Posterior cingulate gyrus (tissue), 11 donors: ENCODE data around the gene DUSP2.
A peak's percentile ranks its signal among the peaks of the same experiment; 100 is the strongest.

Experiments
- DNase-seq, 10 donors: peaks; one replicate each; pipeline versions ENCODE4 v3.0.0 to v3.0.0-alpha.2; 2020 to 2021; ENCODE audit warnings: mixed read lengths in 3 of 10
- intact Hi-C: fragments of 100-400 bp; cut with DNase I; formaldehyde crosslinking; loops from one replicate; pipeline ENCODE4 v1.15.1; 2023

Gene DUSP2

DNA sequence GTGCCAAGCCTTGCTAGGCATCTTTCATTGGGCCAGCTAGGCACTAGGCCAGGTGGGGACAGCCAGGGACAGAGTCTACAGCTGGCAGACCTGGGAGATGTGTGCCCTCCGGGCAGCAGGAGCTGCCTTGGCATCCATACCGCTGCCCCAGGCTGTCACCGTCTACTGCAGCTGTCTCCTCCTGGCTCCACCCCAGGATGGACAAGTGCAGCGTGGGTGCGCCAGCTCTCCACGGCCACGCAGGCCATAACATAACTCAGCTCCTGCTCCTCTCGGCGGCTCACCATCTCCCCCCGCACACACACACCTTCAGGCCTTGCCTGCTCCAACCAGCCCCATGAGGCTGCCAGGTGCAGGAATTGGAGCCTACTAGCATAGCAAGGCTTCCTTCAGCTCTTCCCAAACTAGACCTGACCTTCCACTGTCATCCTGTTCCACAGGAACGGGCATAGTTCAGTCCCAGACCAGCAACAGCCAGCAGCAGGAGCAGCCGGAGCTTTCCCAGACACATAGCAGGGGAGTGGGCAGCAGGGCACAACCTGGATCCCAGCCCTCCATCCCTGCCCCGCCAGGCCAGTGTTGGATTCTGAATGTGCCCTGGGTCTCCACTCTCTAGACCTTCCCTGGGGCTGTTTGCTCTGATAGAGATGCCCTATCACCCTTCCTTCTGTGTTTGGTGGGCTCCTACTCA is 26.4 kb downstream of the DUSP2 start:
- intact Hi-C loops = loop anchor here (5.0 to 10.0 kb wide), 3 partner anchors 47 to 124 kb away; partner anchors contain the start of gene ANKRD36C
- peak in 3 of 10 donors; percentile 50 to 82 (median 71) for DNase-seq

DNA sequence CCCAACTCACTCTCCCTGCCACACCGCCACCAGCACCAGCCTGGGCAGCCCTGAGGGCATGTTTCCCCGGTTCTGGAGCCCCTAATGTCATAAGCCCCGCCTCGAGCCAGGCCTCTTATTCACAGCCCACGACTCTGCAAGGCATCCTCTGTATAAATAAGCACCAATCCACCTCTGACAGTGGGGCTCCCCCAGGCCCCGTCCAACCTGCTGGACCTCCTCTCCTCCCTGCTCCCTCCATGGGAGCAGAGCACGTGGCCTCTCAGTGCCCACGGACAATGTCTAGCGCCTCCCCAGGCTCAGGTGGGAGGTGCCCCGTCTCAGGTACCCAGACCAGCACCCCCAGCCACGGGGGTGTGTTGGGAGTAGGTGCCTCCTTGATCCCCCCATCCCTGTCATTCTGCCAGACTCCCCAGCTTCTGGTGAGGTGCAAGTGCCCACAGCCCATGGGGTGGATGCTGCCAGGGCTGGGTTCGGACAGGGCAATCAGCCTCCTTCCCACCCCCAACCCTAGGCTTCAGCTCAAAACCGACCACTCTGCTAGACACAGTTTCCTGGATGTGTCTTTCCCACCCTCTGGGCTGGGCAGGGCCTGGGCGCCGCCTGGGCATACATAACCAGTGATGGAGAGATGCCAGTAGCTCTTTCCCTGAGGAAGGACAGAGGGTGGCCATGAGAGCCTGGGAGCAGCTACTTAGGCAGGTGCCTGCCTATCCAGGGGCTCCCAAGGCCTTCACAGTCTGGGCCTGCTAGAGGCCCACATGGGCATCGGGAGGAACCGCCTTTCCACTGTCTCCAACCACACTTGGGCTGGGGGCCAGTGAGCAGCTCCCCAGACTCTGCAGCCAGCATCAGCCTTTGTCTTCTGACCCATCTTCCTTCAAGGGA is 27.3 kb downstream of the DUSP2 start:
- peak in 3 of 10 donors; percentile 41 to 77 (median 76) for DNase-seq
- intact Hi-C loops = loop anchor here (5.0 to 10.0 kb wide), 3 partner anchors 46 to 123 kb away; partner anchors contain the start of gene ANKRD36C

- peak in 7 of 10 donors; percentile 27 to 92 (median 67) for DNase-seq
- intact Hi-C loops = loop anchor here (5.0 to 10.0 kb wide), 3 partner anchors 45 to 122 kb away; partner anchors contain the start of gene ANKRD36C
These were observed 28.2 kb downstream of the DUSP2 start for GRCh38 chr2:96116879-96117533.

- peak in 4 of 10 donors; percentile 35 to 77 (median 67) for DNase-seq
- intact Hi-C loops = loop anchor here (5.0 to 10.0 kb wide), 3 partner anchors 44 to 122 kb away; partner anchors contain the start of gene ANKRD36C
These were observed 28.8 kb downstream of the DUSP2 start, which contains the start of gene ADRA2B for GRCh38 chr2:96116424-96116878. Gene ADRA2B (minus strand): TSS chr2:96116571. CDS start chr2:96116149, 422 bp downstream.

- peak in 3 of 10 donors; percentile 47 to 80 (median 70) for DNase-seq
- intact Hi-C loops = loop anchor here (5.0 to 10.0 kb wide), 3 partner anchors 44 to 121 kb away; partner anchors contain the start of gene ANKRD36C
These were observed 29.4 kb downstream of the DUSP2 start for GRCh38 chr2:96115631-96116423.

DNA sequence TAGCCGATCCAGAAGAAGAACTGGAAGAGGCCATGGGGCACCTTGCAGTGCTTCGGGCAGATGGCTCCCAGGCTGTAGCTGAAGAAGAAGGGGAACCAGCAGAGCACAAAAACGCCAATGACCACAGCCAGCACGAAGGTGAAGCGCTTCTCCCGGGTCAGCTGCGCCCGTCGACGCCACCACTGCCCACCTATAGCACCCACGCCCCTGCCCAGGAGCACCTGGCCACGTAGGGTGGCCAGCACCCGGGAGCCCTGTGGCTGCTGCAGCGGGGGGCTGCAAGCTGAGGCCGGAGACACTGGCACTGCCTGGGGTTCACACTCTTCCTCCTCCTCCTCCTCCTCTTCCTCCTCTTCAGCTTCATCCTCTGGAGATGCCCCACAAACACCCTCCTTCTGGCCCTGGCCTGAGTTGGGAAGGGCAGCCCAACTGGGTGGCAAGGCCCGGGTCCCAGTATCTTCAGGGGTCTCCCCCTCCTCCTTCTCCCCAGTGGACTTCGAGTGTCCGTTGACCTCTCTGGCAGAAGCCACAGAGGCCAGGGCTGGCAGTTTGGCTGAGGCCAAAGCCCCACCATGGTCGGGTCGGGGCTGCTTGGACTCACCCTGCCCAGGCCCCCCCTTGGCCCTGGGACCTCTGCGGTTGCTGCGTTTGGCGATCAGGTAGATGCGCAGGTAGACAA is 30.2 kb downstream of the DUSP2 start:
- intact Hi-C loops = loop anchor here (5.0 to 10.0 kb wide), 3 partner anchors 43 to 120 kb away; partner anchors contain the start of gene ANKRD36C
- DNase-seq = peak in 3 of 10 donors; percentile 59 to 70 (median 61)

DNA sequence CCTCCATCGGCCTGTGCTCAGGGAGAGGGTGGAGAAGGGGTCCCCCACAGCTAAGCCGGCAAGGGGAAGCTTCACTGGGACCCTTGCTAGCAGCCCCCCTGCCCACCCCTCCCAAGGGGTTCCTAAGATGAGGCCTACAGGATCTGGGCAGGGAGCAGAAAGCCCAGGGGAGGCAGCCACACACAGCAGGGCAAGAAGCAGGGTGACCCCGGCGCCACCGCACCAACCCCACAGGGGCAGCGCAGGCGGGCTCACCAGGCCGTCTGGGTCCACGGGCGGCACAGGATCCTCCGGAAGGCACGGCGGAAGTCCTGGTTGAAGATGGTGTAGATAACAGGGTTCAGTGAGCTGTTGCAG is 30.7 kb downstream of the DUSP2 start:
- DNase-seq = peak in 1 of 10 donors; percentile 85
- intact Hi-C loops = loop anchor here (10.0 kb wide), 2 partner anchors 90 to 120 kb away; partner anchors contain the start of gene ANKRD36C

DNA sequence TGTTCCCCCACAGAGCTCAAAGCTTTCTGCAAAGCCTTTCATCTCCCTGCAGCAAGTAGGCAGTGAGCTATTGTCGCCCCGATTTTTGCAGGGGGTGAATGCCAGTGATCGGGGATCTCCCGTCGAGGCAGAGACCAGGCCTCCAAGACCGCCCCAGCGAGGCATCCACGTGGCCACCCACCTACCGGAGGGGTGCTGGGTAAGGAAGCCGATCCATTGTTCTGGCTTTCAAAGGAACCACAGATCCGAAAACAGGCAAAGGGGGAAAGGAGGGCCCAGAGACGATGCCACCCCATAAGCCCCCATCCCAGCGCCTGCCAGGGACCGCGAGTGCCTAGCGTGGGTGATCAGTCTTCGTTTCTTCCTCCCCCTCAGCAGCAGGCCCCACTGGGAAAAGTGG is 31.3 kb downstream of the DUSP2 start:
- peak in 3 of 10 donors; percentile 43 to 71 (median 52) for DNase-seq
- intact Hi-C loops = loop anchor here (10.0 kb wide), 2 partner anchors 89 to 119 kb away; partner anchors contain the start of gene ANKRD36C

DNA sequence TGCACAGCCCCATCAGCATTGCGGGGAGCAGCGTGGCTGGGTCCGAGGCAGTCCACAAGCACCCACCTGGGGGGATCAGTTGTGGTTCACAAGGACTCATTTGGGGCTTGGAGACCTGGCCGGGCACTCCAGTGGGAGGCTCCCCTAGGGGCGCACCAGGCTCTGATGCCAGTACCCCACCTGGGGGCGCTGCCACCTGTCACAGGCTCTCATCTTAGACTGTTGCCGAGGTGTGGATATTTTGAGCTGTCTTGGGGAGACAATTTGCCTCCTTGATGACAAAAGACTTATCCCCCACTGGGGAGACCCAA is 31.9 kb downstream of the DUSP2 start:
- peak in 3 of 10 donors; percentile 37 to 62 (median 58) for DNase-seq
- intact Hi-C loops = loop anchor here (10.0 kb wide), 2 partner anchors 89 to 119 kb away; partner anchors contain the start of gene ANKRD36C

DNA sequence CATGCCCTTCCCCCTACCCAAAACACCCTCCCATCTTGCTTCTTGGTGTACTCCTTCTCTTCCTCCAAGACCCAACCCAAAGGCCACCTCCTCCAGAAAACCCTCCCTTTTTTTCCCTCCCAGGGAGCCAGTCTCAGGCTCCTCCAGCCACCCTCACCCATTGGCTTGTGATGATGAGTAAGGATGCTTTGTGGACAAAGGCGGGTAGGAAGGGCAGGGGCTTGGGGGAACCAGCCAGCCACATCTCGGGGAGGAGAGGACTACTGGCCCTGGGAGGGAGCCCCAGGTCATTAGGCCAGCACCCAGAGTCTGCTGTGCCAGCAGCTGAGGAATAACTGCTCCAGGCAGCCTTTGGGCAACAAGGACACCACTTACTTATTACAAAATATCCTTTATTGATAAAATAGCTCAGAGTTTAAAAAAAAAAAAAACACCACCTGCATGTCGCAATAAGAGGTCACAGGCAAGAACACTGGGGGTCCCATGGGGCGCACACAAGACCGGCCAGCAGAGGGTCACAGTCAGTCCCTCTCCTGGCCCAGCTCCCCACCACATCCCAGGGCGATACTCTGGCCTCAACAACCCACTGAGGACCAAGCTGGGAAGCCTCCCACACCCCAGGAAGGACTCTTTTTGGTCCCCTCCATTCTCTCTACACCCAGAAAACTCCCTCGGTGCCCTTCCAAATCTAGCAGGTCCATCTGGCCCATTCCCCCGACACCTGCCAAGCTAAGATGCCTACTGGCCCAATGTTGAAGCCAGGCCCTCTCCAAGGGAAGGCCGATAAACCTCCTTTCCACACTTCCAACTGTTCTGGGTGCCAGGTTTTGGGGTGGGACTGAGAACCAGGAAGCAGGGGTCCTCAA is 32.5 kb downstream of the DUSP2 start:
- DNase-seq = peak in 3 of 10 donors; percentile 37 to 78 (median 71)
- intact Hi-C loops = loop anchor here (10.0 kb wide), 2 partner anchors 88 to 118 kb away; partner anchors contain the start of gene ANKRD36C

DNA sequence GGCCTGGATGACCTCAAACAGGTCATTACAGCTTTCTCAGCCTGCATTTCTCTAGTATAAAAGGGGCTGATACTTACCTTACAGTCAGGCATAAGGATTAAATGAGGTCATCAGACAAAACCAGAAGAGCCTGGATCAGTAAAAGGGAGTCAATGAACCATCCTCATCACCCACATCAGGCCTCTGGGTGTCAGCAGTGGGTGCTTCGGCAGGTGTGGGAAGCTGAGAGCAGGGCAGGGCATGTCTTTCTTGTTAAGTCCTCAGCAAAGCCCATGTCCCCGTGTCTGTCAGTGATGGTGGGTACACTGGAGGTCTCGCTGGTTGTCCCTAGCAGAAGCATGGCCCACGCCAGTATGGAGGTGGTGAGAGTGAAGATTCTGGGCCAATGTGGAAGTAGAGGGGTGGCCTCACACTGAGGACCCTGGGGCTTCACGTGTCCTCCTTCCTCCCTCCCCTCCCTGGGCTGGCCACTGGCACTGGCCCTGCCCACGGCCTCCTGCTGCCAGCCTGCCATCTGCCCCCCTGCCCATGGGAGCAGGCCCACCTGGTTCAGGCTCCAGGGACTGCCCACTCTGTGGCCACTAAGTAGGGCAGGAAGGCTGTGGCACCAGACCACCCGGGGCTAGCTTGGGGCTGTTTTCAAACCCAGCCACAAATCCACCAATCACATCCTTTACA is 33.3 kb downstream of the DUSP2 start:
- peak in 3 of 10 donors; percentile 43 to 60 (median 43) for DNase-seq
- intact Hi-C loops = loop anchor here (10.0 kb wide), 2 partner anchors 87 to 117 kb away; partner anchors contain the start of gene ANKRD36C

DNA sequence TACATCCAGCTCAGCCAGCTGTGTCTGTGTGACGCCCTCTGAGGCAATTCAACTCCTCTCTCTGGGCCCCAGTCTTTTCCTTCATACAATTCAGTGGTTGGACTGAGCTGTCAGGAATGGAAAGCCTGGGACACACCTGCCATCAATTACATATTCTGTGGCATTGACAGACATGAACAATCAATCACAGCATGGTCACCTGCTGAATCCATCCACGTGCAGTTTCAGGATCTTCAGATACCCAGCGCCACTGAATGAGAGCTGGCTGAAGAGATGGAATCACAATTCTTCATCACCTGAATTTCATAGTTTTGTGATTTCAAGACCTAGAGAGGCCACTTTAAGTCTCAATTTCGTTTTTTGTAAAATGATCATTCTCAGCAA is 34.0 kb downstream of the DUSP2 start:
- DNase-seq = no peak
- intact Hi-C loops = loop anchor here (10.0 kb wide), 2 partner anchors 86 to 116 kb away; partner anchors contain the start of gene ANKRD36C

DNA sequence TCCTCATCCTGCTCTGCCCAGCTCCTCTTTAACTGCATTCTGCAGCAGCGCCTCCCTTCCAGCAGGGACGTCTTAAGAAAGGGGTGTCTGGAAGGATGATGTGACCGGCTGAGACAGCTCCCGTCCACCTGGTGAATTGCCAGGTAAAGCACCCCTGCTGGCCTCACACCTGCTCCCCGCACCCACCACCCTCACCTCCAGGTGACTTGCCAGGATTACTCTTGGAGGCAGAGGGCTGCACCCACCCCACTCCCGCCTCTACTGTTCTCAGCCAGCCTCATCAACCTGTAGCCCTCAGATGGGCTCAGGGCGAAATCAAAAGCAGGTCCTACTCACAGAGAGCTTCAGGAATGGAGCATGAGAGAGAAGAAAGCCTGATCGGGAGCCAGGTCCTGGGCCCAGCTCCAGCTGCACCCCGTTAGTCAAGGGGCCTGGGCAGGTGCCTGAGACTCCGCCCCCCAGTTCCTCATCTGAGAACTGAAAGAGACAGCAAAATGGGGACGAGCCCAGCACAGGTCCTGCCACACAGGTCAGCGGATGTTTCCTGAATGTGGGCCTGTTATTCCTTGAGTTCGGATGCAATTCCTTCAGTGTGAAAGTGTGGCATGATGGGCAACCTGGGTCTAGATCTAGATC is 34.5 kb downstream of the DUSP2 start:
- intact Hi-C loops = loop anchor here (10.0 kb wide), 2 partner anchors 86 to 116 kb away; partner anchors contain the start of gene ANKRD36C
- DNase-seq = peak in 4 of 10 donors; percentile 5 to 75 (median 54)

- intact Hi-C loops = loop anchor here (10.0 kb wide), 2 partner anchors 85 to 115 kb away; partner anchors contain the start of gene ANKRD36C
These were observed 35.2 kb downstream of the DUSP2 start for GRCh38 chr2:96109931-96110511.

GRCh38 chr2:96109361-96109680 is 35.9 kb downstream of the DUSP2 start:
- intact Hi-C loops = no loop called here
- peak in 1 of 10 donors; percentile 24 for DNase-seq

More at GRCh38 chr2:96109931-96110511, 35.2 kb downstream of the DUSP2 start:
- DNase-seq = peak in 4 of 10 donors; percentile 3 to 78 (median 45)
